ENCODE results near the gene ALG6. TPM values are rescaled to one million over a fixed set of nuclear protein-coding genes. Genes with fewer than 3 reads are reported as not detected.

Gene ALG6
- total and polyA plus RNA-seq, 2 of the 13 experiments (the other 11 are each of a cell fraction or from before 2014, with no cell fraction given) = 6.8 to 8.1 TPM

DNA sequence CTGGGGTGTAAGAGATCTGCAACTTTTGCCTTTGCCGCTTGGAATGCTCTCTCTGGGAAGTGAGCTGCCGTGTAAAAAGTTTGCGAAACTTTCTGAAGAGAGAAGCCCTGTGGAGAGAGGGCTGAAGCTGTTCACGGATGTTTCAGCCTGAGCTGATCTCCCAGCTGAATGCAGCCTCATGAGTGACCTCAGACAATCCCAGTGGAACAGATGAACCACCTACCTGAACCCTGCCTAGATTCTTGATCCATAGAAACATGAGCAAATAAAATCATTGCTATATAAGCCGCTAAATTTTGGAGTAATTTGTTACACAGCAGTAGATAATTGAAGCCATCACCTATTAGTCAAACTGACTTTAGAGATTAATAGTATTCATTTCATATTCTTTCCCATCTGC lies 4.4 kb upstream of the ALG6 start:
- Histone ChIP-seq H3K4me2 (ENCODE audit: low read depth, low read length) (no peak overlapping the region), H3K79me2 (ENCODE audit: insufficient read depth, low read length) (no peaks in the 10 kb centered on the region), H3K4me1 (ENCODE audit: insufficient read depth, low read length) (peaks cover 7% of the 10 kb centered on the region; the same call in 1 of the 2 replicates), H4K20me1 (ENCODE audit: insufficient read depth, low read length) (no peaks in the 10 kb centered on the region), H2AFZ (ENCODE audit: low read length) (no peak overlapping the region), H3K27me3 (ENCODE audit: control insufficient read depth in 1 of 2, insufficient read depth in 2 of 2, low read length in 2 of 2) (no peaks in the 10 kb centered on the region; a peak in 1 of 5 replicates), H3K36me3 (replicated peaks in 1 of 2; ENCODE audit: control insufficient read depth in 1 of 2, insufficient read depth in 2 of 2, low read length in 2 of 2) (no peaks in the 10 kb centered on the region), H3K9ac (ENCODE audit: insufficient read depth, low read depth, low read length) (no peak overlapping the region), H3K27ac (ENCODE audit: extremely low read length, insufficient read depth, low read length) (no peak overlapping the region), H3K9me3 (ENCODE audit: low read length) (no peaks in the 10 kb centered on the region), H3K4me3 (replicated peaks in 1 of 3; ENCODE audit: insufficient read depth in 1 of 3, low read depth in 2 of 3, low read length in 3 of 3) (no peak overlapping the region)
- TF ChIP-seq ZNF331 (CRISPR knock-in tag; IDR thresholded peaks at IDR 0.05) (peak; percentile 78; the same call in 1 of the 2 replicates), ZNF33B (CRISPR knock-in tag; IDR thresholded peaks at IDR 0.05) (no peak)
- BruUV-seq (replicated peaks) = no TSS peak
- CTCF ChIA-PET (ENCODE audit: low intra/inter-chr PET ratio, low total read pairs) = no interaction called here
- 30% methylated on average over 5 of the region's 5 CpGs for WGBS (ENCODE audit: low lambda C conversion rate)
- FAIRE-seq = no peak
- ATAC-seq = no peak
- POLR2A ChIA-PET = no interaction called here
- intact Hi-C loops (cut with micrococcal nuclease; ENCODE audit: unreplicated experiment) = no loop called here
- DNase-seq (ENCODE audit: low spot score) = no peak
- in situ Hi-C loops (cut with HindIII; ENCODE audit: extremely low pct_ligation_motif_present, low pct_unique_long_range_greater_than_20kb) = no loop called here

GRCh38 chr1:63366908-63367214 lies 566 bp upstream of the ALG6 start:
- H3K9me3 ChIP-seq (ENCODE audit: low read length) = no peaks in the 10 kb centered on the region
- intact Hi-C loops (cut with micrococcal nuclease; ENCODE audit: unreplicated experiment) (loop anchor here (1.0 kb wide), 1 partner anchor 74 kb away; no protein-coding TSS in a partner anchor), in situ Hi-C loops (cut with HindIII; ENCODE audit: extremely low pct_ligation_motif_present, low pct_unique_long_range_greater_than_20kb) (no loop called here)
- H3K27me3 ChIP-seq (ENCODE audit: control insufficient read depth in 1 of 2, insufficient read depth in 2 of 2, low read length in 2 of 2) = no peaks in the 10 kb centered on the region
- H3K9ac ChIP-seq (ENCODE audit: insufficient read depth, low read depth, low read length) = peak overlapping the region; percentile 50; the same call in 1 of the 2 replicates
- peak overlapping the region; percentile 15 for H3K27ac ChIP-seq (ENCODE audit: extremely low read length, insufficient read depth, low read length)
- H3K4me3 ChIP-seq (replicated peaks in 1 of 3; ENCODE audit: insufficient read depth in 1 of 3, low read depth in 2 of 3, low read length in 3 of 3) = peak overlapping the region; percentile 48 to 91 (median 57)
- WGBS (ENCODE audit: low lambda C conversion rate) = 96% methylated on average over 3 of the region's 7 CpGs
- FAIRE-seq = no peak
- peak overlapping the region; percentile 85 for H2AFZ ChIP-seq (ENCODE audit: low read length)
- H4K20me1 ChIP-seq (ENCODE audit: insufficient read depth, low read length) = no peaks in the 10 kb centered on the region
- H3K79me2 ChIP-seq (ENCODE audit: insufficient read depth, low read length) = no peaks in the 10 kb centered on the region
- H3K4me1 ChIP-seq (ENCODE audit: insufficient read depth, low read length) = peaks cover 15% of the 10 kb centered on the region; the same call in 1 of the 2 replicates
- no TSS peak for BruUV-seq (replicated peaks)
- H3K36me3 ChIP-seq (replicated peaks in 1 of 2; ENCODE audit: control insufficient read depth in 1 of 2, insufficient read depth in 2 of 2, low read length in 2 of 2) = no peaks in the 10 kb centered on the region
- DNase-seq (ENCODE audit: low spot score) = no peak
- no peak for ATAC-seq
- CTCF ChIA-PET (ENCODE audit: low intra/inter-chr PET ratio, low total read pairs) = interaction anchor here (1.3 kb wide), 1 partner anchor 75 kb away, joined by 6 read pairs; no protein-coding TSS in a partner anchor
- peak overlapping the region; percentile 85 for H3K4me2 ChIP-seq (ENCODE audit: low read depth, low read length)
- POLR2A ChIA-PET = no interaction called here
- no peak for TF ChIP-seq NFATC3 (CRISPR knock-in tag; IDR thresholded peaks at IDR 0.05)
- TF ChIP-seq ZBTB38 (CRISPR knock-in tag; IDR thresholded peaks at IDR 0.05) = peak; percentile 65; the same call in 1 of the 2 replicates
- no peak for TF ChIP-seq NFE2L1 (CRISPR knock-in tag; IDR thresholded peaks at IDR 0.05; ENCODE audit: borderline replicate concordance)
- no peak for TF ChIP-seq RARA (CRISPR knock-in tag; IDR thresholded peaks at IDR 0.05)
- 0 out of 2 replicates have a peak, but pooled peaks have one; percentile 11 for TF ChIP-seq ZNF276 (CRISPR knock-in tag; IDR thresholded peaks at IDR 0.05; ENCODE audit: low read depth)
- 0 out of 2 replicates have a peak, but pooled peaks have one; percentile 42 for TF ChIP-seq ZNF766 (CRISPR knock-in tag; IDR thresholded peaks at IDR 0.05; ENCODE audit: borderline replicate concordance)
- TF ChIP-seq, protein P1, sequence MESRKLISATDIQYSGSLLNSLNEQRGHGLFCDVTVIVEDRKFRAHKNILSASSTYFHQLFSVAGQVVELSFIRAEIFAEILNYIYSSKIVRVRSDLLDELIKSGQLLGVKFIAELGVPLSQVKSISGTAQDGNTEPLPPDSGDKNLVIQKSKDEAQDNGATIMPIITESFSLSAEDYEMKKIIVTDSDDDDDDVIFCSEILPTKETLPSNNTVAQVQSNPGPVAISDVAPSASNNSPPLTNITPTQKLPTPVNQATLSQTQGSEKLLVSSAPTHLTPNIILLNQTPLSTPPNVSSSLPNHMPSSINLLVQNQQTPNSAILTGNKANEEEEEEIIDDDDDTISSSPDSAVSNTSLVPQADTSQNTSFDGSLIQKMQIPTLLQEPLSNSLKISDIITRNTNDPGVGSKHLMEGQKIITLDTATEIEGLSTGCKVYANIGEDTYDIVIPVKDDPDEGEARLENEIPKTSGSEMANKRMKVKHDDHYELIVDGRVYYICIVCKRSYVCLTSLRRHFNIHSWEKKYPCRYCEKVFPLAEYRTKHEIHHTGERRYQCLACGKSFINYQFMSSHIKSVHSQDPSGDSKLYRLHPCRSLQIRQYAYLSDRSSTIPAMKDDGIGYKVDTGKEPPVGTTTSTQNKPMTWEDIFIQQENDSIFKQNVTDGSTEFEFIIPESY (CRISPR knock-in tag; IDR thresholded peaks at IDR 0.05) = 0 out of 2 replicates have a peak, but pooled peaks have one; percentile 11
- TF ChIP-seq GATAD2A (CRISPR knock-in tag; IDR thresholded peaks at IDR 0.05) = no peak; the same call in 1 of the 2 replicates
- TF ChIP-seq, protein P2, sequence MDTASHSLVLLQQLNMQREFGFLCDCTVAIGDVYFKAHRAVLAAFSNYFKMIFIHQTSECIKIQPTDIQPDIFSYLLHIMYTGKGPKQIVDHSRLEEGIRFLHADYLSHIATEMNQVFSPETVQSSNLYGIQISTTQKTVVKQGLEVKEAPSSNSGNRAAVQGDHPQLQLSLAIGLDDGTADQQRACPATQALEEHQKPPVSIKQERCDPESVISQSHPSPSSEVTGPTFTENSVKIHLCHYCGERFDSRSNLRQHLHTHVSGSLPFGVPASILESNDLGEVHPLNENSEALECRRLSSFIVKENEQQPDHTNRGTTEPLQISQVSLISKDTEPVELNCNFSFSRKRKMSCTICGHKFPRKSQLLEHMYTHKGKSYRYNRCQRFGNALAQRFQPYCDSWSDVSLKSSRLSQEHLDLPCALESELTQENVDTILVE (CRISPR knock-in tag; IDR thresholded peaks at IDR 0.05) = no peak
- no peak for TF ChIP-seq ZNF614 (CRISPR knock-in tag; IDR thresholded peaks at IDR 0.05; ENCODE audit: borderline replicate concordance)
- TF ChIP-seq, protein P3, sequence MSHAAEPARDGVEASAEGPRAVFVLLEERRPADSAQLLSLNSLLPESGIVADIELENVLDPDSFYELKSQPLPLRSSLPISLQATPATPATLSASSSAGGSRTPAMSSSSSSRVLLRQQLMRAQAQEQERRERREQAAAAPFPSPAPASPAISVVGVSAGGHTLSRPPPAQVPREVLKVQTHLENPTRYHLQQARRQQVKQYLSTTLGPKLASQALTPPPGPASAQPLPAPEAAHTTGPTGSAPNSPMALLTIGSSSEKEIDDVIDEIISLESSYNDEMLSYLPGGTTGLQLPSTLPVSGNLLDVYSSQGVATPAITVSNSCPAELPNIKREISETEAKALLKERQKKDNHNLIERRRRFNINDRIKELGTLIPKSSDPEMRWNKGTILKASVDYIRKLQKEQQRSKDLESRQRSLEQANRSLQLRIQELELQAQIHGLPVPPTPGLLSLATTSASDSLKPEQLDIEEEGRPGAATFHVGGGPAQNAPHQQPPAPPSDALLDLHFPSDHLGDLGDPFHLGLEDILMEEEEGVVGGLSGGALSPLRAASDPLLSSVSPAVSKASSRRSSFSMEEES (CRISPR knock-in tag; IDR thresholded peaks at IDR 0.05) = no peak
